Lower leg skin (tissue), 3 donors: ENCODE data around the gene PTPN4.

Experiments
- CTCF ChIP-seq, 3 donors: fragments of 450-650 bp; IDR thresholded peaks; one replicate each; pipeline ENCODE4 v1.5.1; 2016; ENCODE audit warnings: antibody characterized with exemption in 3 of 3, mild to moderate bottlenecking in 3 of 3, moderate library complexity in 2 of 3
- POLR2A ChIP-seq, 2 donors: fragments of 450-650 bp; IDR thresholded peaks; one replicate each; pipeline ENCODE4 v1.6.1; 2016 to 2017; ENCODE audit warnings: antibody characterized with exemption in 2 of 2, mild to moderate bottlenecking in 1 of 2, moderate library complexity in 1 of 2

DNA sequence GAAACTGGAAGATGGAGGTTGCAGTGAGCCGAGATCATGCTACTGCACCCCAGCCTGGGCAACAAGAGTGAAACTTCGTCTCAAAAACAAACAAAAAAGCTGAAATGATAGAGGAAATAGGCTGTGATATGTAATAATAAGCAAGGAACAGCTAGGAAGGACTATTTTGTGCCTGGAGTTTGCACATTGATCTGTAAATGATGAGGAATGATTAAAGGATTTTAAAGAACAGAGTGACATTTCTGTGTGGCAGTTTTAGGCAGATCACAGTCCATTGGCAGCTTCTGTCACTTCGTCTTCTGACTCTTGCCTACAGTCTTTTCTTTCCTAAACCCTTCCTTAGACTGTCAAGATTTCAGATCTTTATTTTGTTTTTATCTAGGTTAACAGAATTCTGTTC lies 272.6 kb downstream of the PTPN4 start:
- TF ChIP-seq CTCF (IDR thresholded peaks at IDR 0.05) (no peak), POLR2A (IDR thresholded peaks at IDR 0.05) (no peak)
